HK-2 (cell line): ENCODE data around the gene GMDS.

Experiments
- DNase-seq: peaks from one replicate; pipeline ENCODE4 v3.0.0-alpha.2; 2018; ENCODE audit not compliant: unreplicated experiment

The GMDS gene

DNA sequence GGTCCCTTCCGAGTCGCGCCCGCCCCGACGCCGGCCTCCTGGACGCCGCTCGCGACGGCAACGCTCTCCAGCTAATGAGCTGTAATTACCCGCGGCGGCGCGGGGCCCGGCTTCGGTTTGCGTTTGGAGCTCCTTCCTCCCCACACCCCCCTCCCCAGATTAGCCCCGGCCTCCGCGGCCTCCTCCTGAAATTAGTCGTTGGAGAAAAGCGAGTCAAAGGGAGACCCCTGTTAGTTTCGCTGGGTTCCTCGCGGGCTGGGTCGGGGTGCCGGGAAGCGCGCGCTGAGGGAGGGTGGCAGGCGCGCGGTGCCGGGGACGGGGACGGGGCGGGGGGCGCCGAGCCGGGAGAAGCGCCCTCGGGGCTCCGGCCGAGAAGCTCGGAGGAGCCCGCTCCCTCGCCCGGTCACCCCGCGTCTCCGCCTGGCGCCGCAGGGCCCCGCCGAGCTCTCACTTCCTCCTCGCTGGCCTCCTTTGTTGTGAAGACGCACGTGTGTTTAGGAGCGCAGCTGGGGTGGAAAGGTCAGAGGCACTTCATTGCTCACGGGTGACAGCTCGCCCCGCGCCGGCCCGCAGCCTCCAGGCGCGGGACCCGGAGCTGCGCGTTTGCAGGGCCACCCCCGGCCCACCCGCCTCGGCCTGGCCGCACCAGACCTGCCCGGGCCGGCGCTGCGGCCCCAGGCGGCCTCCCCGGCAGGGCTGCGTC is 630.8 kb downstream of the GMDS start:
- no peak for DNase-seq

GRCh38 chr6:1613688-1614447 is 631.5 kb downstream of the GMDS start:
- peak; percentile 31 for DNase-seq

DNA sequence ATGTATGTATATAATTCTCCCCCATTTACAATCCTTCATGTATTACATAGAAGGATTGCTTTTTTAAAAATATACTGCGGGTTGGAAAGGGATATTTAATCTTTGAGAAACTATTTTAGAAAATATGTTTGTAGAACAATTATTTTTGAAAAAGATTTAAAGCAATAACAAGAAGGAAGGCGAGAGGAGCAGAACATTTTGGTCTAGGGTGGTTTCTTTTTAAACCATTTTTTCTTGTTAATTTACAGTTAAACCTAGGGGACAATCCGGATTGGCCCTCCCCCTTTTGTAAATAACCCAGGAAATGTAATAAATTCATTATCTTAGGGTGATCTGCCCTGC is 632.1 kb downstream of the GMDS start:
- DNase-seq: no peak

- DNase-seq: no peak
These were observed 632.5 kb downstream of the GMDS start for GRCh38 chr6:1612974-1613306.

- no peak for DNase-seq
These were observed 633.0 kb downstream of the GMDS start for GRCh38 chr6:1612299-1612973.

GRCh38 chr6:1611572-1612298 is 633.7 kb downstream of the GMDS start:
- peak; percentile 63 for DNase-seq

DNA sequence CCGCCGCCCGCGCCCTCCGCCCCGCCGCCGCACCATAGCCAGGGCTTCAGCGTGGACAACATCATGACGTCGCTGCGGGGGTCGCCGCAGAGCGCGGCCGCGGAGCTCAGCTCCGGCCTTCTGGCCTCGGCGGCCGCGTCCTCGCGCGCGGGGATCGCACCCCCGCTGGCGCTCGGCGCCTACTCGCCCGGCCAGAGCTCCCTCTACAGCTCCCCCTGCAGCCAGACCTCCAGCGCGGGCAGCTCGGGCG is 634.2 kb downstream of the GMDS start:
- no peak for DNase-seq

DNA sequence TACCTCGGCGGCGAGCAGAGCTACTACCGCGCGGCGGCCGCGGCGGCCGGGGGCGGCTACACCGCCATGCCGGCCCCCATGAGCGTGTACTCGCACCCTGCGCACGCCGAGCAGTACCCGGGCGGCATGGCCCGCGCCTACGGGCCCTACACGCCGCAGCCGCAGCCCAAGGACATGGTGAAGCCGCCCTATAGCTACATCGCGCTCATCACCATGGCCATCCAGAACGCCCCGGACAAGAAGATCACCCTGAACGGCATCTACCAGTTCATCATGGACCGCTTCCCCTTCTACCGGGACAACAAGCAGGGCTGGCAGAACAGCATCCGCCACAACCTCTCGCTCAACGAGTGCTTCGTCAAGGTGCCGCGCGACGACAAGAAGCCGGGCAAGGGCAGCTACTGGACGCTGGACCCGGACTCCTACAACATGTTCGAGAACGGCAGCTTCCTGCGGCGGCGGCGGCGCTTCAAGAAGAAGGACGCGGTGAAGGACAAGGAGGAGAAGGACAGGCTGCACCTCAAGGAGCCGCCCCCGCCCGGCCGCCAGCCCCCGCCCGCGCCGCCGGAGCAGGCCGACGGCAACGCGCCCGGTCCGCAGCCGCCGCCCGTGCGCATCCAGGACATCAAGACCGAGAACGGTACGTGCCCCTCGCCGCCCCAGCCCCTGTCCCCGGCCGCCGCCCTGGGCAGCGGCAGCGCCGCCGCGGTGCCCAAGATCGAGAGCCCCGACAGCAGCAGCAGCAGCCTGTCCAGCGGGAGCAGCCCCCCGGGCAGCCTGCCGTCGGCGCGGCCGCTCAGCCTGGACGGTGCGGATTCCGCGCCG is 634.7 kb downstream of the GMDS start:
- peak; percentile 66 for DNase-seq

DNA sequence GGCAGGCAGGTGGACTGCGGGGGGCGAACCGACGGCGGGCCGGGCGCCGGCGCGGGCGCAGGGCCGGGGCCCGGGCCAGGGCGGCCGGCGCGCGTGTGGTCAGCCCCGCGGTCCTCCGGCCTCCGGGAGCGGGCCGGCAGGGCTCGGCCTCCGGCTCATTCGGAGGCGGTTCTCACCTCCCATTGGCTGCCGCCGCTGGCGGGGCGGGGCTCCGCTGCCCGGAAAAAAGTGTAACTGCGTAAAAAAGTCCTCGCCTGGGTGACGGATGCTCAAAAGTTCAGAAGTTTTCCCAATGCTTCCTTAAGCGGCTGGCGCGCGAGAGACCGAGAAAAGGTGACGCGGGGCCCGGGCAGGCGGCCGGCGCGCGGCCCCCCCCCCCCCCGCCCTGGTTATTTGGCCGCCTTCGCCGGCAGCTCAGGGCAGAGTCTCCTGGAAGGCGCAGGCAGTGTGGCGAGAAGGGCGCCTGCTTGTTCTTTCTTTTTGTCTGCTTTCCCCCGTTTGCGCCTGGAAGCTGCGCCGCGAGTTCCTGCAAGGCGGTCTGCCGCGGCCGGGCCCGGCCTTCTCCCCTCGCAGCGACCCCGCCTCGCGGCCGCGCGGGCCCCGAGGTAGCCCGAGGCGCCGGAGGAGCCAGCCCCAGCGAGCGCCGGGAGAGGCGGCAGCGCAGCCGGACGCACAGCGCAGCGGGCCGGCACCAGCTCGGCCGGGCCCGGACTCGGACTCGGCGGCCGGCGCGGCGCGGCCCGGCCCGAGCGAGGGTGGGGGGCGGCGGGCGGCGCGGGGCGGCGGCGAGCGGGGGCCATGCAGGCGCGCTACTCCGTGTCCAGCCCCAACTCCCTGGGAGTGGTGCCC is 635.5 kb downstream of the GMDS start, which contains the start of gene FOXC1:
Gene FOXC1, plus strand, starts transcription at position 268 of the 849 bp plus-strand sequence. Its CDS starts 531 bp downstream, at position 799.
- peak; percentile 93 for DNase-seq

DNA sequence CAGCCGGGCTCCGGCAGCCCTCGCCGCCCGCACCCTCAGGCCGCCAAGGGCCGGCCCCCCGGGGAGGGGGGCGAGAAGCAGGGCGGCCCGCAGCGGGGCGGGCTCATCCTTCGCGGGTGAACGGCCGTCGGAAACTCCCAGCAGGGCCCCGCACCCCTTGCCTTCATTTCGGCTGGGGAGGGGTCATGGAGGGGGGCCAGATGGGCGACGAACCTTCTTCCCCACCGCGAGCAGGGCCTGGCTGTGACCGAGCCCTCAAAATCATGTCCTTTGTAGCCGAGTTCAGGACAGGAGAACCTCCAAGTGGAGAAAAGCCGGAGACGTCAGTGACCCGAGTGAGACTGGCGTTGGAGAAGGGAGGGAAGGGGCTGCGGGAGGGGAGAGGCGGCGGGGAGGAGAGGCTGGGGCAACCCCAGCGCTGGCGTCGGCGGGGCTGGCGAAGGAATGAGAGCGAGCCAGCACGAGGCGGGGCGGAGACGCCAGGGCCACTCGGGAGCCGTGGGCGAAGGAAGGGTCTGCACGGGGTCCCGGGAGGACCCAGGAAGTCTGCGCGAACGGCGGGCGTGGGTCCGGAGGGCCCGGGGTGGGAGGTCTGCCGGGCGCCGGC is 636.3 kb downstream of the GMDS start:
- DNase-seq: peak; percentile 66

GRCh38 chr6:1608222-1609040 is 637.0 kb downstream of the GMDS start:
- DNase-seq: no peak

DNA sequence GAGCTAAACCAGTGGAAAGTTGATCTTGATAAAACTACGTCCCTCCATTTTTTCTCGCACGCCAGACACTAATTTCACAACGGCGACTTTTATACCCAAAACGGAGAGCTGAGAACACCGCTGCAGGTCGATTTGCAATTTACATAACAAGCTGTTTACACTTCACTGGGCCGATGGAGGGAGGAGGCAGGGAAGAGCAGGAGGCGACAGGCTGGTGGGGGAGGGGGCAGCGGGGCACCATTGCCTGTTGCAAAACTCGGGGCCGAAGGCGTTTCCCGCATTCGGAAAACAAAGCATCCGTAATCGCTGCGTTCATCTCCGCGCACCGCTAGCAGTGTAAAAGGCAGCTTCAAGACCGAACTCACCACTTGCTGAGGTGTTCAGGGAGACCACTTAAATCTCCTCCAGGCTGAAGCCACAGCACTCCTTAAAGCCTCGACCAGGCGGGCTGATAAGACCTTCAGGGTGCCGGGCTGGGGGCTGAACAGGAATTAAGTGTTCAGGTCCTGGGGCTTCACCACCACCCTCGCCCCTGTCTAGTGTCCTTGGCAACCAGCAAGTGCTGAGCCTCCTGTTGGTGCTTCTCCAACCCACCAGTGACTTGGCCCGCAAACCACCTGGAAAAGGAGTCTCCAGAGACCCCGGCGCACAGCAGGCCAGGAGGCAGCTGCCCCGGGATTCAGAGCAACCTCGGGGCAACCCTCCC is 637.7 kb downstream of the GMDS start:
- no peak for DNase-seq

DNA sequence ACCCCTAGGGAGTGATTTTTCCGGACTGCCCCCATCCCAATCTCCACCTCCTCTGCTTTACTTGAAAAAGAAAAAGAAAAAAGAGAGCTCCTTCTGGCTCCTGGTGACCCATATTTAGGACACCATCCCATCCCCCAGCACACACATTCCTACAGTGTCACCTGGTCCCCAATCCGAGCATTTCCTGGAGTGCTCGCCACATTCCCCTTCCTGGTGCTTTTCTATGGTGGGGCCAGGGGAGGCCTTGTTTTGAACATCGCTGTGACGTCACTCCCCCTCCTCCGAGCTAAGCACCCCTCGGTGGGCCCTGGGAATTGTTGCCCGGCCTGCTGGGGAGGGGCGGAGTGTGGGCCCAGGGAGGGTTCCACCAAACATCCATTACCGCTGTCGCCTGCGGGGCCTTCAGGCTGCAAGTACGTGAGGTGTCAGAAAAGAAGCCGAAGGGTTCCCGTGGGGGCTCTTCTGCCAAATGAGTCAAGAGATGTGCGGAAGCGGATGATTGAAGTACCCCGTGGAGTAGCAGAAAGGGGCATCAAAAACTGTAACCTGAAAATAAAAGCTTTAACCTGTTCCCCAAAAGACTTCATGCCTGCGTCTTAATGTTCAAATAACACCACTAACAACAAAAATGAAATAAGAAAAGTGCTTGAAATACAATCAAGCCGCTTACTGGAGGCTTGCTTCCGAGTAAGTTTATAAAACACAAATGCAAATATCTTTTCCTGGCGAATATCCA is 638.5 kb downstream of the GMDS start:
- DNase-seq: no peak

- no peak for DNase-seq
These were observed 639.3 kb downstream of the GMDS start for GRCh38 chr6:1605893-1606779.

GRCh38 chr6:1605004-1605892 is 640.2 kb downstream of the GMDS start:
- DNase-seq: no peak
